ENCODE results near the gene COL13A1. TPM values are rescaled to one million over a fixed set of nuclear protein-coding genes. Genes with fewer than 3 reads are reported as not detected.

Gene COL13A1
- total and polyA plus RNA-seq, 4 donors = 0.17 to 0.47 (median 0.18) TPM

DNA sequence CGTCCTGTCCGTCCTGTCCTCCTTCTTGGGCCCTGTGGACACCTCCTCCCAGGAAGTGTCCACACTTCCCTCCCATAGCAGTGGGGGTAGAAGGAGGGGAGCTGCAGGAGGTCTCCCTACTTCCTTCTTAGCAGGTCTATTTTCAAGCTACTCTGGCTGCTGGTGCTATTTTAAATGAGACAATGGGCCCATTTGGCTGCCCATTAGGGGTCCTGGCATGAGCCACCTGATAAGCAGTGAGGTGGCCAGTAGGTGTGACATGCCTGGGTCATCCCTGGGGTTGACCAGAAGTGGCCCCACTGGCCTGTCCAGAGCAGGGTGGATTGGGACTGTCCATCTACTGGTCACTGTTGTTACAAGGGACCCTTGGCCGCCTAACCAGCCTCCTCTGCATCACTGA, 75.2 kb downstream of the COL13A1 start:
- no peak overlapping the region for H3K4me3 ChIP-seq (ENCODE audit: low read depth in 1 of 3, low read length in 3 of 3)
- no peak for TF ChIP-seq FOXA1 (IDR thresholded peaks at IDR 0.05)
- TF ChIP-seq TAF1 (conservative IDR thresholded peaks at IDR 0.05) = no peak
- no peak for TF ChIP-seq FOXA2 (IDR thresholded peaks at IDR 0.05)
- no peak for TF ChIP-seq GABPA (IDR thresholded peaks at IDR 0.05 in 1 of 2, conservative IDR thresholded peaks at IDR 0.05 in 1 of 2)
- no peak for TF ChIP-seq ATF3 (IDR thresholded peaks at IDR 0.05)
- TF ChIP-seq EGR1 (IDR thresholded peaks at IDR 0.05; ENCODE audit: low read depth in 2 of 2) = no peak
- no peak for TF ChIP-seq SP1 (IDR thresholded peaks at IDR 0.05)
- TF ChIP-seq HNF4A (conservative IDR thresholded peaks at IDR 0.05) = no peak
- TF ChIP-seq, protein P1, sequence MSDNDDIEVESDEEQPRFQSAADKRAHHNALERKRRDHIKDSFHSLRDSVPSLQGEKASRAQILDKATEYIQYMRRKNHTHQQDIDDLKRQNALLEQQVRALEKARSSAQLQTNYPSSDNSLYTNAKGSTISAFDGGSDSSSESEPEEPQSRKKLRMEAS (IDR thresholded peaks at IDR 0.05) = no peak
- TF ChIP-seq, protein P2, sequence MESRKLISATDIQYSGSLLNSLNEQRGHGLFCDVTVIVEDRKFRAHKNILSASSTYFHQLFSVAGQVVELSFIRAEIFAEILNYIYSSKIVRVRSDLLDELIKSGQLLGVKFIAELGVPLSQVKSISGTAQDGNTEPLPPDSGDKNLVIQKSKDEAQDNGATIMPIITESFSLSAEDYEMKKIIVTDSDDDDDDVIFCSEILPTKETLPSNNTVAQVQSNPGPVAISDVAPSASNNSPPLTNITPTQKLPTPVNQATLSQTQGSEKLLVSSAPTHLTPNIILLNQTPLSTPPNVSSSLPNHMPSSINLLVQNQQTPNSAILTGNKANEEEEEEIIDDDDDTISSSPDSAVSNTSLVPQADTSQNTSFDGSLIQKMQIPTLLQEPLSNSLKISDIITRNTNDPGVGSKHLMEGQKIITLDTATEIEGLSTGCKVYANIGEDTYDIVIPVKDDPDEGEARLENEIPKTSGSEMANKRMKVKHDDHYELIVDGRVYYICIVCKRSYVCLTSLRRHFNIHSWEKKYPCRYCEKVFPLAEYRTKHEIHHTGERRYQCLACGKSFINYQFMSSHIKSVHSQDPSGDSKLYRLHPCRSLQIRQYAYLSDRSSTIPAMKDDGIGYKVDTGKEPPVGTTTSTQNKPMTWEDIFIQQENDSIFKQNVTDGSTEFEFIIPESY (IDR thresholded peaks at IDR 0.05) = no peak
- TF ChIP-seq JUND (IDR thresholded peaks at IDR 0.05) = no peak
- no peak for TF ChIP-seq NR2F2 (IDR thresholded peaks at IDR 0.05)
- TF ChIP-seq CTCF (IDR thresholded peaks at IDR 0.05; ENCODE audit: low read depth, low read length, missing input control) = no peak
- TF ChIP-seq RAD21 (IDR thresholded peaks at IDR 0.05) = no peak
- TF ChIP-seq RXRA (IDR thresholded peaks at IDR 0.05) = no peak
- no peak for TF ChIP-seq YY1 (IDR thresholded peaks at IDR 0.05)
- no peak overlapping the region for H3K27ac ChIP-seq (ENCODE audit: low read depth in 1 of 2, low read length in 2 of 2)
- H3K36me3 ChIP-seq (ENCODE audit: control insufficient read depth in 4 of 4, insufficient read depth in 3 of 4, low read depth in 1 of 4, low read length in 3 of 4) = no peaks in the 10 kb centered on the region
- no peaks in the 10 kb centered on the region for H3K4me1 ChIP-seq (ENCODE audit: control insufficient read depth in 4 of 4, insufficient read depth in 4 of 4, low read length in 3 of 4)
- no peaks in the 10 kb centered on the region for H3K9me3 ChIP-seq (ENCODE audit: control insufficient read depth in 4 of 4, low read length in 3 of 4)
- no peak overlapping the region for H3K9ac ChIP-seq (ENCODE audit: low read depth in 1 of 2, low read length in 2 of 2)
- peaks cover 0 to 3% (median 0%) of the 10 kb centered on the region in 4 donors for H3K27me3 ChIP-seq (ENCODE audit: control insufficient read depth in 4 of 4, insufficient read depth in 4 of 4, low read length in 3 of 4)
- WGBS = 87% methylated on average over 3 of the region's 3 CpGs
- no peak for DNase-seq (ENCODE audit: low spot score)

GRCh38 chr10:69878038-69878437, 76.3 kb downstream of the COL13A1 start:
- Histone ChIP-seq H3K4me1 (ENCODE audit: control insufficient read depth in 4 of 4, insufficient read depth in 4 of 4, low read length in 3 of 4) (no peaks in the 10 kb centered on the region), H3K4me3 (ENCODE audit: low read depth in 1 of 3, low read length in 3 of 3) (no peak overlapping the region), H3K27ac (ENCODE audit: low read depth in 1 of 2, low read length in 2 of 2) (no peak overlapping the region), H3K27me3 (ENCODE audit: control insufficient read depth in 4 of 4, insufficient read depth in 4 of 4, low read length in 3 of 4) (peaks cover 0 to 3% (median 0%) of the 10 kb centered on the region in 4 donors), H3K9ac (ENCODE audit: low read depth in 1 of 2, low read length in 2 of 2) (no peak overlapping the region), H3K36me3 (ENCODE audit: control insufficient read depth in 4 of 4, insufficient read depth in 3 of 4, low read depth in 1 of 4, low read length in 3 of 4) (no peaks in the 10 kb centered on the region), H3K9me3 (ENCODE audit: control insufficient read depth in 4 of 4, low read length in 3 of 4) (no peaks in the 10 kb centered on the region)
- TF ChIP-seq RAD21 (IDR thresholded peaks at IDR 0.05) (no peak), FOXA2 (IDR thresholded peaks at IDR 0.05) (no peak), HNF4G (IDR thresholded peaks at IDR 0.05) (no peak), RXRA (IDR thresholded peaks at IDR 0.05) (no peak), SP1 (IDR thresholded peaks at IDR 0.05) (no peak), YY1 (IDR thresholded peaks at IDR 0.05) (no peak)
- TF ChIP-seq, protein P2 (IDR thresholded peaks at IDR 0.05) = no peak
- DNase-seq (ENCODE audit: low spot score) = no peak
- 82% methylated on average over 10 of the region's 10 CpGs for WGBS
